Hematopoietic multipotent progenitor cell treated with erythropoietin and hydrocortisone succinate and interleukin-3 and kit ligand, for 15 days (in vitro differentiated cells): ENCODE measurements around the gene MYB.
"Not testable (repeated sequence)": the region's sequence is repeated elsewhere in the genome, so short reads cannot be mapped to it uniquely, and the experiment has no call there.

Experiments used
- DNase-seq: peaks from one replicate; pipeline ENCODE4 v3.0.0-alpha.2; 2015; ENCODE audit warnings: low spot score

The MYB gene

GRCh38 chr6:135222623-135223022 is 41.5 kb downstream of the MYB start:
- DNase-seq, result no peak

GRCh38 chr6:135224037-135224647 is 43.0 kb downstream of the MYB start:
- no peak for DNase-seq

- DNase-seq, result no peak
Observed at GRCh38 chr6:135225911-135226310, 44.8 kb downstream of the MYB start.

- no peak for DNase-seq
Observed at GRCh38 chr6:135226537-135226936, 45.4 kb downstream of the MYB start.

GRCh38 chr6:135227349-135227748 is 46.2 kb downstream of the MYB start:
- no peak for DNase-seq

- DNase-seq, result no peak
Observed at GRCh38 chr6:135227758-135228157, 46.6 kb downstream of the MYB start.

- DNase-seq, result no peak
Observed at GRCh38 chr6:135228486-135228885, 47.4 kb downstream of the MYB start.

GRCh38 chr6:135229996-135230395 is 48.9 kb downstream of the MYB start:
- DNase-seq, result no peak

- DNase-seq, result no peak
Observed at GRCh38 chr6:135230711-135231468, 49.8 kb downstream of the MYB start.

- no peak for DNase-seq
Observed at GRCh38 chr6:135231469-135231844, 50.3 kb downstream of the MYB start.

- DNase-seq, result no peak
Observed at GRCh38 chr6:135233686-135234491, 52.8 kb downstream of the MYB start.

- DNase-seq, result no peak
Observed at GRCh38 chr6:135234492-135234780, 53.3 kb downstream of the MYB start.

- DNase-seq, result no peak
Observed at GRCh38 chr6:135235716-135236115, 54.6 kb downstream of the MYB start.

GRCh38 chr6:135236319-135236718 is 55.2 kb downstream of the MYB start:
- DNase-seq, result no peak

GRCh38 chr6:135236732-135237131 is 55.6 kb downstream of the MYB start:
- DNase-seq, result no peak

GRCh38 chr6:135240711-135241110 is 59.6 kb downstream of the MYB start:
- DNase-seq, result no peak

- no peak for DNase-seq
Observed at GRCh38 chr6:135243871-135244796, 63.0 kb downstream of the MYB start.

GRCh38 chr6:135244805-135245204 is 63.7 kb downstream of the MYB start:
- DNase-seq, result no peak

- DNase-seq, result not testable (repeated sequence)
Observed at GRCh38 chr6:135246412-135247012, 65.4 kb downstream of the MYB start.

- DNase-seq, result no peak
Observed at GRCh38 chr6:135250234-135250633, 69.1 kb downstream of the MYB start.

- DNase-seq, result no peak
Observed at GRCh38 chr6:135250751-135251497, 69.8 kb downstream of the MYB start.
